Adrenal gland (tissue), 5 donors: Measurements from ENCODE around the gene ZFHX3.

Experiments used
- CTCF ChIP-seq, 6 experiments: fragments of 450-650 bp in 4 of 6; fragments of 200-600 bp in 2 of 6; sonication (generic) in 1 of 6; IDR thresholded peaks; 1 replicate in 5 of 6; 2 replicates in 1 of 6; pipeline versions ENCODE4 v1.5.1 to v1.8.0; 2016 to 2021; ENCODE audit warnings: antibody characterized with exemption in 6 of 6, mild to moderate bottlenecking in 2 of 6, moderate library complexity in 1 of 6
- POLR2A ChIP-seq, 2 donors: fragments of 450-650 bp; IDR thresholded peaks; one replicate each; pipeline ENCODE4 v1.6.1; 2017; ENCODE audit warnings: antibody characterized with exemption in 2 of 2, mild to moderate bottlenecking in 2 of 2, moderate library complexity in 1 of 2
- donor health status: DM: no; HTN: no; CAD: no.

DNA sequence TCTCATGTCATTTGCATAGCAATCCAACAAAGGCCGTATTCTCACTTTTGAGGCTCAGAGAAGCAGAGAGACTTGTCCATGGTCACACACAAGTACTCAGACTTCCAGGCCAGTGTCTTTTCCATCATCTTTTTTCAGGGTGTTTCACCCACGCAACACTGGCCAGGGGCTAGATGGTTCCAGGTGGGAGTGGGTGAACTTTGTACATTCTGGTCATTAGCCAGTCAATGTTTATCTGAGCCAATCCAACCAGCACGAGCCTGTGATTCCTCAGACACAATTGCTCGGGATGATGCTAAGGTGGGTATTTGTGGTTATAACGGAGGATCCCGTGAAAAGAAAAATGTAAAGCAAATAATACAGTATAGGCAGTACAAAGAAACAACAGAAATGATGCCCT lies 56.3 kb downstream of the ZFHX3 start:
- TF ChIP-seq CTCF (IDR thresholded peaks at IDR 0.05) (no peak), POLR2A (IDR thresholded peaks at IDR 0.05) (no peak)
